ENCODE results near the gene CSNK1G2. TPM values are rescaled to one million over a fixed set of nuclear protein-coding genes. Genes with fewer than 3 reads are reported as not detected.

CSNK1G2 gene
- 10 to 100 TPM; 47.2 to 67.6 (median 60.8) TPM for total RNA-seq

- no peaks in the 10 kb centered on the region for H3K9me3 ChIP-seq
- no peaks in the 10 kb centered on the region for H3K27me3 ChIP-seq
- TF ChIP-seq POLR2A (IDR thresholded peaks at IDR 0.05), result no peak
- TF ChIP-seq, protein P1, sequence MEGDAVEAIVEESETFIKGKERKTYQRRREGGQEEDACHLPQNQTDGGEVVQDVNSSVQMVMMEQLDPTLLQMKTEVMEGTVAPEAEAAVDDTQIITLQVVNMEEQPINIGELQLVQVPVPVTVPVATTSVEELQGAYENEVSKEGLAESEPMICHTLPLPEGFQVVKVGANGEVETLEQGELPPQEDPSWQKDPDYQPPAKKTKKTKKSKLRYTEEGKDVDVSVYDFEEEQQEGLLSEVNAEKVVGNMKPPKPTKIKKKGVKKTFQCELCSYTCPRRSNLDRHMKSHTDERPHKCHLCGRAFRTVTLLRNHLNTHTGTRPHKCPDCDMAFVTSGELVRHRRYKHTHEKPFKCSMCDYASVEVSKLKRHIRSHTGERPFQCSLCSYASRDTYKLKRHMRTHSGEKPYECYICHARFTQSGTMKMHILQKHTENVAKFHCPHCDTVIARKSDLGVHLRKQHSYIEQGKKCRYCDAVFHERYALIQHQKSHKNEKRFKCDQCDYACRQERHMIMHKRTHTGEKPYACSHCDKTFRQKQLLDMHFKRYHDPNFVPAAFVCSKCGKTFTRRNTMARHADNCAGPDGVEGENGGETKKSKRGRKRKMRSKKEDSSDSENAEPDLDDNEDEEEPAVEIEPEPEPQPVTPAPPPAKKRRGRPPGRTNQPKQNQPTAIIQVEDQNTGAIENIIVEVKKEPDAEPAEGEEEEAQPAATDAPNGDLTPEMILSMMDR (IDR thresholded peaks at IDR 0.05), result peak in 3 of 6 experiments; percentile 28 to 44 (median 30)
- WGBS, 2 donors, result 0 to 7% methylated on average over 2 to 3 of the region's 97 CpGs
- peak within 1 kb of the TSS; percentile 76 to 95 (median 85) for H3K27ac ChIP-seq
- H3K4me3 ChIP-seq (replicated peaks in 1 of 3), result peak within 1 kb of the TSS; percentile 62 to 68 (median 65)
- DNase-seq, result peak in 1 of 2 donors; percentile 21
- H3K4me1 ChIP-seq, result peaks cover 19 to 25% of the 10 kb centered on the region in 2 donors
- no peaks in the 10 kb centered on the region for H3K36me3 ChIP-seq
- intact Hi-C loops (cut with DNase I), result no loop called here
These were observed at the start of gene CSNK1G2 for GRCh38 chr19:1941146-1942077. TSS of gene CSNK1G2 (plus strand) at chr19:1941172. CDS start at chr19:1969773, 28,601 bp downstream.

GRCh38 chr19:1893791-1894190, 47.2 kb upstream of the CSNK1G2 start:
- intact Hi-C loops (cut with DNase I), result no loop called here
- H3K27me3 ChIP-seq, result no peaks in the 10 kb centered on the region
- no peak overlapping the region for H3K27ac ChIP-seq
- H3K4me3 ChIP-seq (replicated peaks in 1 of 3), result no peak overlapping the region
- H3K4me1 ChIP-seq, result peaks cover 3 to 11% of the 10 kb centered on the region in 2 donors
- no peak for TF ChIP-seq POLR2A (IDR thresholded peaks at IDR 0.05)
- TF ChIP-seq, protein P1 (IDR thresholded peaks at IDR 0.05), result no peak
- no peaks in the 10 kb centered on the region for H3K36me3 ChIP-seq
- 77 to 83% methylated on average over 17 of the region's 17 CpGs for WGBS, 2 donors
- no peaks in the 10 kb centered on the region for H3K9me3 ChIP-seq
- no peak for DNase-seq

DNA sequence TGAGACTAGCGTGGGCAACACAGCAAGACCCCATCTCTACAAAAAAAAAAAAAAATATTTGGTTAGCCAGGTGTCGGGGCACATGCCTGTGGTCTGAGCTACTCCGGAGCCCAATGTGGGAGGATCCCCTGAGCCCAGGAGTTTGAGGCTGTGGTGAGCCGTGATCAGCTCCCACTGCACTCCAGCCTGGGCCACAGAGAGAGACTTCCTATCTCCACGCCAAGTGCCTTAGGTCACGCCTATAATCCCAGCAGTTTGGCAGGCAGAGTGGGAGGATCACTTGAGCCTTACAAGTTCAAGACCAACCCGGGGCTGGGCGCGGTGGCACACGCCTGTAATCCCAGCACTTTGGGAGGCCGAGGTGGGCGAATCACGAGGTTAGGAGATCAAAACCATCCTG, 44.5 kb upstream of the CSNK1G2 start:
- Histone ChIP-seq H3K36me3 (no peaks in the 10 kb centered on the region), H3K27me3 (no peaks in the 10 kb centered on the region), H3K27ac (no peak overlapping the region), H3K4me3 (replicated peaks in 1 of 3) (no peak overlapping the region), H3K4me1 (peaks cover 3 to 11% of the 10 kb centered on the region in 2 donors), H3K9me3 (no peaks in the 10 kb centered on the region)
- 92 to 96% methylated on average over 13 of the region's 13 CpGs for WGBS, 2 donors
- intact Hi-C loops (cut with DNase I), result no loop called here
- DNase-seq, result no peak
- TF ChIP-seq, protein P1 (IDR thresholded peaks at IDR 0.05), result no peak
- TF ChIP-seq POLR2A (IDR thresholded peaks at IDR 0.05), result no peak

GRCh38 chr19:1901940-1902404, 39.0 kb upstream of the CSNK1G2 start:
- Histone ChIP-seq H3K27me3 (no peaks in the 10 kb centered on the region), H3K36me3 (no peaks in the 10 kb centered on the region), H3K4me3 (replicated peaks in 1 of 3) (no peak overlapping the region), H3K4me1 (peaks cover 29 to 46% of the 10 kb centered on the region in 2 donors), H3K9me3 (no peaks in the 10 kb centered on the region), H3K27ac (peak overlapping the region in 2 of 3 donors; percentile 3 to 39)
- 52 to 57% methylated on average over 16 of the region's 16 CpGs for WGBS, 2 donors
- TF ChIP-seq, protein P1 (IDR thresholded peaks at IDR 0.05), result no peak
- DNase-seq, result peak; percentile 70 to 72
- intact Hi-C loops (cut with DNase I), result no loop called here

DNA sequence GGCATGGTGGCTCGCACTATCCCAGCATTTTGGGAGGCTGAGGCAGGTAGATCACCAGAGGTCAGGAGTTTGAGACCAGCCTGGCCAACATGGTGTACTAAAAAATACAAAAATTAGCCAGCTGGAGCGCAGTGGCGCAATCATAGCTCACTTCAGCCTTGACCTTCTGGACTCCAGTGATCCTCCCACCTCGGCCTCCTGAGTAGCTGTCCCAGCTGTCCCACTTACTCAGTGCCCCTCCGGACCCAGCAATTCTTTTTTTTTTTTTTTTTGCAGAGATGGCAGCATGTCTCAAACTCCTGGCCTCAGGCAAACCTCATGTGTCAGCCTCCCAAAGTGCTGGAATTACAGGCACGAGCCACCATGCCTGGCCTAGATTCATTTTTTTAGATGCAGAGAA, 38.0 kb upstream of the CSNK1G2 start:
- Histone ChIP-seq H3K36me3 (no peaks in the 10 kb centered on the region), H3K4me3 (replicated peaks in 1 of 3) (no peak overlapping the region), H3K9me3 (no peaks in the 10 kb centered on the region), H3K27ac (peak overlapping the region; percentile 89 to 99 (median 98)), H3K4me1 (peaks cover 26 to 42% of the 10 kb centered on the region in 2 donors), H3K27me3 (no peaks in the 10 kb centered on the region)
- intact Hi-C loops (cut with DNase I), result no loop called here
- no peak for TF ChIP-seq POLR2A (IDR thresholded peaks at IDR 0.05)
- DNase-seq, result no peak
- WGBS, 2 donors, result 69 to 78% methylated on average over 6 of the region's 6 CpGs

All from thyroid gland (tissue), 4 donors.